ENCODE measurements around the gene JTB. TPM values are rescaled to one million over a fixed set of nuclear protein-coding genes. Genes with fewer than 3 reads are reported as not detected.

Gene JTB
- total RNA-seq, 1 donor from 2014 or later = 166 TPM

DNA sequence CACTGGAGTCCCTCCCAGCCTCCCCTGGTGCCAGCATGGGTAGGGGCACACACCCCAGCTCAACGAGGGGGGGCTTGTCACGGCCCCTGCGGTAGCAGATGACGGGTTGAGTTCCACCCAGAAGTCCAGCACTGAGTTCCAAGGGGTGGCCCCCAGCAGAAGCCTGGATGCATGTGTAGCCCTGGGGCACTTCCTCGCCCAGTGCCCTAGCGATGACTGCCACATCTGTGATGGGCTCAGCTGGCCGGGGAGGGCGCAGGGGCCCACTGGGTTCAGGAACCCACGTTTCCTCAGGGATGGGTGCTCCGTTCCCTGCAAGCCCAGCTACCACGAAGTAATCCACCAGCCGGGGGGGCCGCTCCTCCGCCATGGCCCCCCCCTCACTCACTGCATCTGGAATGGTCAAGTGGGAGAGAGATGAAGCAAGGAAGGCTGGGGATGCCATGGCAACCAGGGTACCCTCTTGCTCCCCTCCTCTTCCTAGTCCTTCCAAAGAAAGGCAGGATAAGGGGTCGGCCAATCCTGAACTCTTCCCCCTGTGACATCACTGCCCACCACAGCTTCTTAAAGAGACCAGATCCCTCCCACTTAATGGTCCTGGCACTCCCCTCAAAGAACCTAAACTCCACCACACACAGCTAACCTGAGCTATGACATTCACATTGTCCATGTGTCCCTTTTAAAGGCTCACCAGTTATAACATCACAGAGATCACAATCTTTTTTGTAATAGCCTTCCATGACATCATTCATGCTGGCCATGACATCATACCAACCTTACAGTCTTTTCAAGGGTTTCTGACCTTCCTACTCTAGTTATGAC is 33.3 kb downstream of the JTB start:
- peaks cover 4 to 9% of the 10 kb centered on the region in 2 donors for H3K4me1 ChIP-seq
- no peak for DNase-seq (ENCODE audit: low spot score in 2 of 2)
- H3K27me3 ChIP-seq = no peaks in the 10 kb centered on the region
- TF ChIP-seq CTCF (IDR thresholded peaks at IDR 0.05) = no peak
- H3K27ac ChIP-seq = peak overlapping the region; percentile 89 to 98
- no peaks in the 10 kb centered on the region for H3K9me3 ChIP-seq
- peaks cover 51 to 52% of the 10 kb centered on the region in 2 donors for H3K36me3 ChIP-seq
- H3K4me3 ChIP-seq = peak overlapping the region in 1 of 2 donors; percentile 93
- intact Hi-C loops (cut with DNase I) = no loop called here

GRCh38 chr1:153942766-153943549 is 34.5 kb downstream of the JTB start:
- intact Hi-C loops (cut with DNase I) = no loop called here

DNA sequence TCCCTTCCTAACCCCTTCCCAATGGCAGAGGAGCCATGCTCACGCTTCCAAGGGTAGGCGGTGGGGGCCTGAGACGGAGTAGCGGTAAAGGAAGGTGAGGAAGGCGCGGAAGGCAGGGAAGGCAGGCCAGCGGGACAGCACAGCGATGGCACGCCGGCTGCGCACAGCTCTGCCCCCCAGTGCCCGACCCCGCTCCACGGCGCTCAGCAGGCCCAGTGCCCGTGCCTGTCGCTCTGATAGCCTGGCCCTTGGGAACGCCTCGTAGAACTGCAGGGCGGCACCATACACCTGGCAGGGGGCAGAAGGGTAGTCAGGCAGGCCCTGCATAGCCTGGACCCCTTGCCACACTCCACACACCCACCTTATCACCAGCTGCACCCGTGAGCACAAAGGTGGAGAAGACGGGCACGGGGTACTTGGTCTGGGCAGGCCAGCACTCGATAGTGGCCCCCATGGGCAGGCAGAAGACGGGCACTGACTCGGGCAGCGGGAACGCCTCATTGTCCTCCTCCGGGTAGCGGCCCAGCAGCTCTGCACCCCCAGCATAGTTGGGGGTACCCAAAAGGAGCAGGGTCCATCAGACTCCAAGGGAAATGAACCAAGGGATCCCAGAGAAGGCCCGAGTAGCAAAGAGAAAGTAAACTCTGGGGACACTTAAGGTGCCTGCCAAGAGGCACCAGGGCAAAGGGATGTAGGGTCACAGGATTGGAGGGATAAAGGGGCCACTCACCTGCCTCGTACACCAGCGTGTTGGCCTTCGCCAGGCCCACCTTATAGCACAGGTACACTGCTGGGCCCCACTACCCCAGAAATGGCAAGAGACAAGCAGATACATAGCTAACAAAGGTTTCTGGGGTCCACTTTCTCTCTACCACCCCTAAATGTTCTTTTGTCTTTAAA is 35.4 kb downstream of the JTB start:
- Histone ChIP-seq H3K36me3 (peaks cover 47 to 48% of the 10 kb centered on the region in 2 donors), H3K4me3 (no peak overlapping the region), H3K9me3 (no peaks in the 10 kb centered on the region), H3K27me3 (no peaks in the 10 kb centered on the region), H3K4me1 (peaks cover 4 to 9% of the 10 kb centered on the region in 2 donors), H3K27ac (no peak overlapping the region)
- no peak for TF ChIP-seq CTCF (IDR thresholded peaks at IDR 0.05)
- intact Hi-C loops (cut with DNase I) = no loop called here
- DNase-seq (ENCODE audit: low spot score in 2 of 2) = no peak

More at GRCh38 chr1:153942766-153943549, 34.5 kb downstream of the JTB start:
- Histone ChIP-seq H3K4me3 (no peak overlapping the region), H3K27me3 (no peaks in the 10 kb centered on the region), H3K4me1 (peaks cover 4 to 9% of the 10 kb centered on the region in 2 donors), H3K9me3 (no peaks in the 10 kb centered on the region), H3K36me3 (peaks cover 43 to 47% of the 10 kb centered on the region in 2 donors), H3K27ac (no peak overlapping the region)
- no peak for DNase-seq (ENCODE audit: low spot score in 2 of 2)
- no peak for TF ChIP-seq CTCF (IDR thresholded peaks at IDR 0.05)

- Histone ChIP-seq H3K27ac (no peak overlapping the region), H3K36me3 (peaks cover 60 to 61% of the 10 kb centered on the region in 2 donors), H3K27me3 (no peaks in the 10 kb centered on the region), H3K4me1 (peaks cover 4% of the 10 kb centered on the region in 2 donors), H3K9me3 (no peaks in the 10 kb centered on the region), H3K4me3 (no peak overlapping the region)
- DNase-seq (ENCODE audit: low spot score in 2 of 2) = no peak
- no peak for TF ChIP-seq CTCF (IDR thresholded peaks at IDR 0.05)
- intact Hi-C loops (cut with DNase I) = no loop called here
These were observed 36.7 kb downstream of the JTB start for GRCh38 chr1:153940756-153941155.

- intact Hi-C loops (cut with DNase I) = no loop called here
- no peak for DNase-seq (ENCODE audit: low spot score in 2 of 2)
- TF ChIP-seq CTCF (IDR thresholded peaks at IDR 0.05) = no peak
- Histone ChIP-seq H3K27me3 (no peaks in the 10 kb centered on the region), H3K4me1 (no peaks in the 10 kb centered on the region), H3K36me3 (peaks cover 72 to 74% of the 10 kb centered on the region in 2 donors), H3K27ac (no peak overlapping the region), H3K9me3 (no peaks in the 10 kb centered on the region), H3K4me3 (no peak overlapping the region)
These were observed 38.0 kb downstream of the JTB start for GRCh38 chr1:153939476-153939875.

All from ascending aorta (tissue), 2 donors.